ENCODE results near the gene NGB. TPM values are rescaled to one million over a fixed set of nuclear protein-coding genes. Genes with fewer than 3 reads are reported as not detected.
"Not testable (repeated sequence)": the region's sequence is repeated elsewhere in the genome, so short reads cannot be mapped to it uniquely, and the experiment has no call there.

NGB gene
- total and polyA plus RNA-seq, 2 of the 8 experiments (the other 6 are each of a cell fraction or from before 2014, with no cell fraction given): 0.30 to 0.60 TPM

GRCh38 chr14:77318756-77319155 lies 47.8 kb upstream of the NGB start:
- not testable (repeated sequence) for H2BK15ac ChIP-seq (ENCODE audit: low read length); H2BK12ac ChIP-seq (ENCODE audit: low read depth, low read length); DNase-seq (ENCODE audit: low read depth in 1 of 2, low spot score in 2 of 2); H2BK120ac ChIP-seq (replicated peaks; ENCODE audit: low read depth, low read length); H4K20me1 ChIP-seq (replicated peaks in 1 of 2; ENCODE audit: control insufficient read depth in 1 of 2, insufficient read depth in 2 of 2, low read length in 2 of 2); H3K36me3 ChIP-seq (ENCODE audit: control insufficient read depth in 2 of 4, insufficient read depth in 4 of 4, low read length in 3 of 4); H4K91ac ChIP-seq (replicated peaks; ENCODE audit: insufficient read length, low read length); H3K4me3 ChIP-seq (ENCODE audit: extremely low read depth in 1 of 4, insufficient read depth in 2 of 4, low read depth in 3 of 4, low read length in 4 of 4); H4K5ac ChIP-seq (ENCODE audit: insufficient read length, low read depth, low read length); H3K27me3 ChIP-seq (replicated peaks in 1 of 4; ENCODE audit: control insufficient read depth in 3 of 4, extremely low read depth in 1 of 4, insufficient read depth in 3 of 4, low read length in 3 of 4); H3K14ac ChIP-seq (ENCODE audit: insufficient read length); FAIRE-seq; H3K27ac ChIP-seq (ENCODE audit: low read depth, low read length); H3K56ac ChIP-seq (replicated peaks; ENCODE audit: insufficient read length, low read depth, low read length); H3K23ac ChIP-seq (ENCODE audit: insufficient read length); H3K23me2 ChIP-seq (ENCODE audit: low read depth, low read length); H4K8ac ChIP-seq (ENCODE audit: extremely low read depth, insufficient read depth, low read length); H3K4me2 ChIP-seq (ENCODE audit: insufficient read depth in 1 of 2, low read depth in 2 of 2, low read length in 2 of 2); H3K18ac ChIP-seq (ENCODE audit: extremely low read depth, low read length); H3K9me3 ChIP-seq (ENCODE audit: insufficient read depth in 2 of 2, low read depth in 1 of 2, low read length in 1 of 2); H3K9ac ChIP-seq (replicated peaks in 1 of 4; ENCODE audit: extremely low read depth in 1 of 4, low read depth in 3 of 4, low read length in 3 of 4); H2BK20ac ChIP-seq (ENCODE audit: low read length); H2AFZ ChIP-seq (ENCODE audit: low read length); H2AK5ac ChIP-seq (ENCODE audit: low read depth, low read length); H2BK5ac ChIP-seq (ENCODE audit: low read depth, low read length)
- Histone ChIP-seq H3K79me2 (ENCODE audit: control insufficient read depth in 1 of 2, insufficient read depth in 2 of 2, low read length in 2 of 2) (peaks cover 6 to 46% of the 10 kb centered on the region in 2 experiments), H3K79me1 (ENCODE audit: low read depth, low read length) (peaks cover 13% of the 10 kb centered on the region), H3K4me1 (replicated peaks in 1 of 4; ENCODE audit: control insufficient read depth in 3 of 4, insufficient read depth in 4 of 4, low read length in 3 of 4) (peaks cover 11 to 25% (median 18%) of the 10 kb centered on the region in 4 experiments; a peak in 6 of 7 replicates), H3K4ac (replicated peaks; ENCODE audit: insufficient read length, low read depth, low read length) (peak overlapping the region; percentile 15)
- ChIA-PET POLR2A (ENCODE audit: partially characterized antibody) (interaction anchor here (0.7 to 1.3 kb wide), 3 partner anchors 15 to 193 kb away, joined by 3 read pairs; no protein-coding TSS in a partner anchor), CTCF (ENCODE audit: partially characterized antibody) (interaction anchor here (0.6 to 2.5 kb wide), 5 partner anchors 9 to 421 kb away, joined by 4 to 10 read pairs (median 4); no protein-coding TSS in a partner anchor)
- WGBS, 2 experiments (ENCODE audit: extremely low coverage in 1 of 2, insufficient coverage in 1 of 2, insufficient read length in 1 of 2, insufficient replicate concordance in 2 of 2, low coverage in 1 of 2, low lambda C conversion rate in 2 of 2, missing lambda C conversion rate in 1 of 2): 90% methylated on average over 11 of the region's 11 CpGs; no CpG with 5 or more reads in 1 of the 2 experiments

All from H1 (cell line).